Lower leg skin (tissue), 3 donors: Measurements from ENCODE around the gene NKX6-2.

Source experiments
- CTCF ChIP-seq, 3 donors: fragments of 450-650 bp; IDR thresholded peaks; one replicate each; pipeline ENCODE4 v1.5.1; 2016; ENCODE audit warnings: antibody characterized with exemption in 3 of 3, mild to moderate bottlenecking in 3 of 3, moderate library complexity in 2 of 3
- POLR2A ChIP-seq, 2 donors: fragments of 450-650 bp; IDR thresholded peaks; one replicate each; pipeline ENCODE4 v1.6.1; 2016 to 2017; ENCODE audit warnings: antibody characterized with exemption in 2 of 2, mild to moderate bottlenecking in 1 of 2, moderate library complexity in 1 of 2

GRCh38 chr10:132733926-132734325, 52.0 kb downstream of the NKX6-2 start:
- TF ChIP-seq POLR2A (IDR thresholded peaks at IDR 0.05) (no peak), CTCF (IDR thresholded peaks at IDR 0.05) (no peak)
